RWPE2 (cell line): Measurements from ENCODE around the gene TNFSF15.

Experiments used
- ATAC-seq: fragments of 200-7000 bp; cut with Tn5 transposase; 3 replicates; pipeline ENCODE4 v1.9.1; 2021; ENCODE audit warnings: low read depth
- DNase-seq: peaks from one replicate; pipeline ENCODE4 v3.0.0-alpha.2; 2020; ENCODE audit warnings: low spot score
- H3K27ac ChIP-seq: fragments of 450-650 bp; 2 replicates; pipeline ENCODE4 v1.5.1; 2017; ENCODE audit warnings: mild to moderate bottlenecking; ENCODE audit not compliant: poor library complexity, severe bottlenecking
- H3K27me3 ChIP-seq: fragments of 250-450 bp; sonication (Bioruptor Pico); 2 replicates; pipeline ENCODE4 v1.5.1; 2021; ENCODE audit warnings: mild to moderate bottlenecking, moderate library complexity; ENCODE audit not compliant: insufficient read depth, poor library complexity, severe bottlenecking
- H3K36me3 ChIP-seq: fragments of 250-450 bp; sonication (Bioruptor Pico); 2 replicates; pipeline ENCODE4 v1.5.1; 2020; ENCODE audit warnings: low read depth, mild to moderate bottlenecking, moderate library complexity
- H3K4me1 ChIP-seq: fragments of 250-450 bp; sonication (Bioruptor Pico); 2 replicates; pipeline ENCODE4 v1.5.1; 2021; ENCODE audit warnings: mild to moderate bottlenecking, moderate library complexity; ENCODE audit not compliant: insufficient read depth, poor library complexity, severe bottlenecking
- H3K4me3 ChIP-seq: fragments of 250-450 bp; sonication (Bioruptor Pico); 2 replicates; pipeline ENCODE4 v1.5.1; 2021; ENCODE audit warnings: mild to moderate bottlenecking, moderate library complexity; ENCODE audit not compliant: severe bottlenecking
- H3K9me3 ChIP-seq: fragments of 250-450 bp; sonication (Bioruptor Pico); 2 replicates; pipeline ENCODE4 v1.5.1; 2021; ENCODE audit warnings: mild to moderate bottlenecking, moderate library complexity; ENCODE audit not compliant: severe bottlenecking
- CTCF ChIP-seq: fragments of 450-650 bp; IDR thresholded peaks from one replicate; pipeline ENCODE4 v1.5.1; 2017; ENCODE audit warnings: mild to moderate bottlenecking, moderate library complexity; ENCODE audit not compliant: poor library complexity, severe bottlenecking

Gene TNFSF15

GRCh38 chr9:114790521-114790920, 15.3 kb downstream of the TNFSF15 start:
- Histone ChIP-seq H3K27ac (no peak overlapping the region), H3K27me3 (no peaks in the 10 kb centered on the region), H3K36me3 (no peaks in the 10 kb centered on the region), H3K4me1 (peaks cover 29% of the 10 kb centered on the region), H3K9me3 (no peaks in the 10 kb centered on the region), H3K4me3 (no peak overlapping the region)
- no peak for DNase-seq
- TF ChIP-seq CTCF = no peak
- ATAC-seq = no peak

- no peaks in the 10 kb centered on the region for H3K27me3 ChIP-seq
- peaks cover 29% of the 10 kb centered on the region for H3K4me1 ChIP-seq
- H3K4me3 ChIP-seq = no peak overlapping the region
- no peak for DNase-seq
- no peaks in the 10 kb centered on the region for H3K36me3 ChIP-seq
- ATAC-seq = no peak
- no peaks in the 10 kb centered on the region for H3K9me3 ChIP-seq
- TF ChIP-seq CTCF = no peak
- H3K27ac ChIP-seq = peak overlapping the region; percentile 76
Observed at GRCh38 chr9:114789006-114789405, 16.8 kb downstream of the TNFSF15 start.

GRCh38 chr9:114787781-114788498, 17.9 kb downstream of the TNFSF15 start:
- Histone ChIP-seq H3K4me3 (no peak overlapping the region), H3K36me3 (no peaks in the 10 kb centered on the region), H3K9me3 (no peaks in the 10 kb centered on the region), H3K27me3 (no peaks in the 10 kb centered on the region), H3K27ac (peak overlapping the region; percentile 76), H3K4me1 (peaks cover 29% of the 10 kb centered on the region)
- DNase-seq (no peak), ATAC-seq (peak; percentile 94)
- no peak for TF ChIP-seq CTCF

- Histone ChIP-seq H3K36me3 (no peaks in the 10 kb centered on the region), H3K4me3 (no peak overlapping the region), H3K4me1 (peaks cover 29% of the 10 kb centered on the region), H3K27me3 (no peaks in the 10 kb centered on the region), H3K9me3 (no peaks in the 10 kb centered on the region), H3K27ac (peak overlapping the region; percentile 76)
- no peak for TF ChIP-seq CTCF
- ATAC-seq (no peak), DNase-seq (no peak)
Observed at GRCh38 chr9:114787214-114787613, 18.6 kb downstream of the TNFSF15 start.
